HG03378 (cell line): ENCODE results near the gene IST1.

Experiments used
- ATAC-seq: cut with Tn5 transposase; IDR thresholded peaks from one replicate; pipeline ENCODE4 v1.9.1; 2021; ENCODE audit warnings: mild to moderate bottlenecking, moderate library complexity; ENCODE audit not compliant: unreplicated experiment

Gene IST1

GRCh38 chr16:71961066-71962039 lies 66.0 kb downstream of the IST1 start:
- peak; percentile 80 for ATAC-seq

GRCh38 chr16:71963125-71963875 lies 68.0 kb downstream of the IST1 start:
- no peak for ATAC-seq

DNA sequence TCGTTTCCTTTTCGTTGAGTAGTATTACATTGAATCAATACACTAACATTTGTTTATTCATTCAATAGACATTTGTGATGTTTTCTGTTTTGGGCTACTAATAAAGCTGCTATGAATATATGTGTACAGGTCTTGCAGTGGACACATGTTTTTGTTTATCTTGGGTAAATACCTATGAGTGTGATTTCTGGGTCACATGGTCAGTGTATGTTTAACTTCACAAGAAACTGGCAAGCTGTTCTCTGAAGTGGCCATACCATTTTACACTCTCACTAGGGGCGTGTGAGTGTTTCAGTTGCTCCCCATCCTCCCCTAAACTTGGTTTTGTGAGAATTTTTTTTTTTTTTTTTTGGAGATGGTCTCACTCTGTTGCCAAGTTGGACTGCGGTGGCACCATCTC lies 69.9 kb downstream of the IST1 start:
- ATAC-seq: no peak

DNA sequence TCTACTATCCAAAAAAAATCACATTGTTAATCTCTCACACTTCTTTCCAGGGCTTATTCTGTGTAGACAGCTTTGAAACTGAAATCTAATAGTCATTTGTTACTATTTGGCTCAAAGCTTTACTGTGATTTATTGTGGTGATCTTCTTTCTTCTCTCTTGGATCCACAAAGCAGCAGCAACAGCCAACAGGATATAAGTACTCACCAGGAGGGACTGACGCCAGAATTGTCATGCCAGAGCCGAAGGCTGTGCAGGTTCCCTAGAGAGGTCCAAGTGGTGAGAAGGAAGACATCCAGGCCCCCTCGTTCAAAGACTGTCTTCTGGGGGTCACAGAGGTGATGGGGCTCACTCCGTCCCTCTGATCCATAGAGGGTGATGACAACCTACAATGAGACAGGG lies 71.6 kb downstream of the IST1 start:
- no peak for ATAC-seq

- no peak for ATAC-seq
Observed at GRCh38 chr16:71969353-71969752, 74.0 kb downstream of the IST1 start.

DNA sequence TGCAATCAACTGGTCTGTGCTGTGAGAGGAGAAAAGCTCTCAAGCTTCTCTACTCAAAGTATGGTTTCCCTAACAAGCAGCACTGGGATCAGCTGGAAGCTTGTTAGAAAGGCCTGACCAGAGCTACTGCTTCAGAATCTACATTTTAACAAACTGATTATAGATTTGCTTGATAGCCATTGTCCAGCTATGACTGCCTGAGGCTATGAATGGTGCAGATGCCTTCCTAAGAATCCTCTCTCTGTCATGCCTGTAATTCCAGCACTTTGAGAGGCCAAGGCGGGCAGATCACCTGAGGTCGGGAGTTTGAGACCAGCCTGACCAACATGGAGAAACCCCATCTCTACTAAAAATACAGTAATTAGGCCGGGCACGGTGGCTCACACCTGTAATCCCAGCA lies 76.2 kb downstream of the IST1 start:
- ATAC-seq: no peak

DNA sequence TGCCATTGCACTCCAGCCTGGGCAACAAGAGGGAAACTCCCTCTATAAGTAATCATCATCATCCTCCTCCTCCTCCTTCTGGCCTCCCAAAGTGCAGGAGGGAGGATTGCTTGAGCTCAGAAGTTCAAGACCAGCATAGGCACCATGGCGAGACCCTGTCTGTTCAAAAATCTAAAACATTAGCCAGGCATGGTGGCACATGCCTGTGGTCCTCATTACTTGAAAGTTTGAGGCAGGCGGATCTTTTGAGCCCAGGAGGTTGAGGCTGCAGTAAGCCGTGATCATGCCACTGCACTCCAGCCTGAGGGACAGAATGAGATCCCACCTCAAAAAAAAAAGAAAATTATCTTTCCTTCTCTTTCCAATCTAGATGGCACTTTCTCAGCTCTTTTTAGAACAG lies 77.0 kb downstream of the IST1 start:
- no peak for ATAC-seq

GRCh38 chr16:71973001-71973400 lies 77.7 kb downstream of the IST1 start:
- no peak for ATAC-seq

DNA sequence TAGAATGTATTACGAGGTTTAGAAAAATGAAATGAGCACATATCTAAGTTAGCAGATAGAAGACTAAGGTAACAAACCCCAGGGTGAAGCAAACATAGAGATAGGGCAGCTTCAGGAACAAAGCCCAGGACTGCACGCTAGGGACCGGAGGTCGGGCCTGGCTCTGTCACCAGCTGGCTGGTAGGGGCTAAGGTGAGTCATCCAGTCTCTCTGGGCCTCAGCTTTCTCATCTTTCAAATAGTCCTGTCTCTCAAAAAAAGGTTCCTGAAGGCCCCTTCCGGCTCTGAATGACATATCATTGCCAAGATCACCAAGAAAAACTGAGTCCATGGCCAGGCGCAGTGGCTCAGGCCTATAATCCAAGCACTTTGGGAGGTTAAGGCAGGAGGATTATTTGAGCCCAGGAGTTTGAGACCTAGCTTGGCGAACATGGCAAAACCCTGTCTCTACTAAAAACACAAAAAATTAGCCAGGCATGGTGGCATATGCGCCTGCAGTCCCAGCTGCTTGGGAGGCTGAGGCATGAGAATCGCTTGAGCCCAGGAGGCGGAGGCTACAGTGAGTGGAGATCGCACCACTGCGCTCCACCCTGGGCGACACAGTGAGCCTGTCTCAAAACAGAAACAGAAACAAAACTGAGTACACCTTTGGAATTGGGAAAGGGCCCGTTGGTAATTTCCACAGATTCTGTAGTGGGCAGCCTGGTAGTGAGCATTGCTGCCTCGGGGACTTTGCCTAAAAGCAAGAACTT lies 78.9 kb downstream of the IST1 start:
- no peak for ATAC-seq
